ENCODE data around the gene PIGT. TPM values are rescaled to one million over a fixed set of nuclear protein-coding genes. Genes with fewer than 3 reads are reported as not detected.

PIGT gene
- polyA plus RNA-seq, 3 donors = 49.2 to 87.6 (median 59.7) TPM

DNA sequence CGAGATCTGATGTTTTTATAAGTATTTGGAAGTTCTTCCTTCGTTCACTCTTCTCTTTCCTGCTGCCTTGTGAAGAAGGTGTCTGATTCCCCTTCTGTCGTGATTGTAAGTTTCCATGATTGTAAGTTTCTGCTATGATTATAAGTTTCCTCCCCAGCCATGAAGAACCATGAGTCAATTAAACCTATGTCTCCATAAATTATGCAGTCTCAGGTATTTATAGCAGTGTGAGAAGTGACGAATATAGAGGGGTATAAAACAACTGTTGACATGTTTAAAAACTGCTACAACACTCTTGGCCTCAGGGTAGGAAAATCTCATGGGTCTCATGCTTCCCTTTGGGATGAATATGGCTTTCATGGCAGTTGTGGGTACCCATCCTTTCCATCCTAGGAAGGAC lies 47.8 kb downstream of the PIGT start:
- Histone ChIP-seq H4K20me1 (ENCODE audit: insufficient read depth, low read length) (no peaks in the 10 kb centered on the region), H3K36me3 (replicated peaks in 1 of 2; ENCODE audit: control insufficient read depth in 1 of 2, insufficient read depth in 2 of 2, low read length in 2 of 2) (no peaks in the 10 kb centered on the region), H3K27ac (ENCODE audit: low read depth in 1 of 2, low read length in 2 of 2) (no peak overlapping the region), H3K27me3 (ENCODE audit: control insufficient read depth in 2 of 2, insufficient read depth in 2 of 2, low read length in 2 of 2) (peaks cover 3 to 12% of the 10 kb centered on the region in 2 donors), H3K79me2 (ENCODE audit: insufficient read depth, low read length) (no peaks in the 10 kb centered on the region), H3K4me1 (ENCODE audit: control insufficient read depth in 1 of 2, insufficient read depth in 2 of 2, low read length in 2 of 2) (peaks cover 0 to 4% of the 10 kb centered on the region in 2 donors), H3K9me3 (replicated peaks in 1 of 2; ENCODE audit: control insufficient read depth in 1 of 2, insufficient read depth in 1 of 2, low read length in 2 of 2) (no peaks in the 10 kb centered on the region), H3K4me2 (replicated peaks; ENCODE audit: extremely low read depth, low read length, poor library complexity, severe bottlenecking) (no peak overlapping the region), H2AFZ (ENCODE audit: insufficient read depth, low read depth, low read length, poor library complexity, severe bottlenecking) (no peak overlapping the region), H3K4me3 (replicated peaks in 1 of 3; ENCODE audit: low read depth in 2 of 3, low read length in 3 of 3) (no peak overlapping the region), H3K9ac (ENCODE audit: insufficient read depth, low read length, poor library complexity, severe bottlenecking) (no peak overlapping the region)
- no peak for DNase-seq
- Mint-ChIP-seq H3K9me3 (peaks cover 0 to 4% (median 0%) of the 10 kb centered on the region in 7 donors), H3K27ac (no peak overlapping the region), H3K4me3 (no peak overlapping the region), H3K36me3 (peaks cover 0 to 4% of the 10 kb centered on the region in 2 donors), H3K4me1 (peaks cover 6% of the 10 kb centered on the region), H3K27me3 (ENCODE audit: low read depth in 3 of 3) (peaks cover 7 to 13% (median 10%) of the 10 kb centered on the region in 3 donors)
- TF ChIP-seq, protein P1, sequence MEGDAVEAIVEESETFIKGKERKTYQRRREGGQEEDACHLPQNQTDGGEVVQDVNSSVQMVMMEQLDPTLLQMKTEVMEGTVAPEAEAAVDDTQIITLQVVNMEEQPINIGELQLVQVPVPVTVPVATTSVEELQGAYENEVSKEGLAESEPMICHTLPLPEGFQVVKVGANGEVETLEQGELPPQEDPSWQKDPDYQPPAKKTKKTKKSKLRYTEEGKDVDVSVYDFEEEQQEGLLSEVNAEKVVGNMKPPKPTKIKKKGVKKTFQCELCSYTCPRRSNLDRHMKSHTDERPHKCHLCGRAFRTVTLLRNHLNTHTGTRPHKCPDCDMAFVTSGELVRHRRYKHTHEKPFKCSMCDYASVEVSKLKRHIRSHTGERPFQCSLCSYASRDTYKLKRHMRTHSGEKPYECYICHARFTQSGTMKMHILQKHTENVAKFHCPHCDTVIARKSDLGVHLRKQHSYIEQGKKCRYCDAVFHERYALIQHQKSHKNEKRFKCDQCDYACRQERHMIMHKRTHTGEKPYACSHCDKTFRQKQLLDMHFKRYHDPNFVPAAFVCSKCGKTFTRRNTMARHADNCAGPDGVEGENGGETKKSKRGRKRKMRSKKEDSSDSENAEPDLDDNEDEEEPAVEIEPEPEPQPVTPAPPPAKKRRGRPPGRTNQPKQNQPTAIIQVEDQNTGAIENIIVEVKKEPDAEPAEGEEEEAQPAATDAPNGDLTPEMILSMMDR (IDR thresholded peaks at IDR 0.05) = no peak
- intact Hi-C loops (cut with micrococcal nuclease) = no loop called here
- WGBS (ENCODE audit: insufficient coverage) = no CpG with 5 or more reads among the region's 4 CpGs

DNA sequence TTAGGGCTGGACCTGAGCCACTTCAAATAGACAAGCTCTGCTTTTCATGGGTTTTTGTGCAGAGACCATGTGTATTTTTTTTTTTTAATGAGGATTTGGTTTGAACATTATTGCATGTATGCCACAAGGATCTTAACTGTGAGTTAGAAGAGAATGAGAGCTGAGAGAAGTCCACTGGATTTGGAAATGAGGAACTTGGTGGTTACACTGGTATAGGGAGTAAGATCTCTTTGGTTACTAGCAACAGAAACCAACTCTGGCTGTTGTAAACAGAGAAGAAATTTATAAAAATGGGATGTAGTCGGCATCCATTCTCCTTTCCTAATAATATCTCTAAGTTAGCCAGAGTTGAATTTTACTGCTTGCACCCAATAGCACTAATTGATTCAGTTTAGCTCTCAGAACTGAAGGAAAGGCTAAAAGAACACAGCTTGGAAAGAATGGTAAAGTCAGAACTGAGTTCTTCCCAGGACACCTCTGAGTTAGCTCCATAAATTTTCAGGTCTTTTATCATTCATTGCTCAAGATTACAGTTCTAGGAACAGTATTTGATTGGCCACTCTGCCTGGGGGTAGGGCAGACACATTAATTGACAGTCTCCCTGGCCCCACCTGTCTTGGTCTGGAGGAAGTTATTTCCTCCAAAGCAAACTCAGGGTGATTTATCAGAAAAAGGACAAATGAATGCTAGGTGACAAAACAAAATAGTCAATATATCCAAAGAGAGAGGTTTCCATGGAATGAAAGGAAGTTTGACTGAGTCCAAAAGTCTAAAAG lies 49.7 kb downstream of the PIGT start:
- TF ChIP-seq, protein P1 (IDR thresholded peaks at IDR 0.05) = no peak
- Histone ChIP-seq H3K27ac (ENCODE audit: low read depth in 1 of 2, low read length in 2 of 2) (no peak overlapping the region), H3K9me3 (replicated peaks in 1 of 2; ENCODE audit: control insufficient read depth in 1 of 2, insufficient read depth in 1 of 2, low read length in 2 of 2) (peaks cover 0 to 8% of the 10 kb centered on the region in 2 donors), H3K4me1 (ENCODE audit: control insufficient read depth in 1 of 2, insufficient read depth in 2 of 2, low read length in 2 of 2) (peaks cover 13 to 15% of the 10 kb centered on the region in 2 donors), H3K4me3 (replicated peaks in 1 of 3; ENCODE audit: low read depth in 2 of 3, low read length in 3 of 3) (no peak overlapping the region), H3K9ac (ENCODE audit: insufficient read depth, low read length, poor library complexity, severe bottlenecking) (no peak overlapping the region), H3K79me2 (ENCODE audit: insufficient read depth, low read length) (no peaks in the 10 kb centered on the region), H3K27me3 (ENCODE audit: control insufficient read depth in 2 of 2, insufficient read depth in 2 of 2, low read length in 2 of 2) (peaks cover 15 to 32% of the 10 kb centered on the region in 2 donors), H4K20me1 (ENCODE audit: insufficient read depth, low read length) (no peaks in the 10 kb centered on the region), H2AFZ (ENCODE audit: insufficient read depth, low read depth, low read length, poor library complexity, severe bottlenecking) (no peak overlapping the region), H3K36me3 (replicated peaks in 1 of 2; ENCODE audit: control insufficient read depth in 1 of 2, insufficient read depth in 2 of 2, low read length in 2 of 2) (no peaks in the 10 kb centered on the region), H3K4me2 (replicated peaks; ENCODE audit: extremely low read depth, low read length, poor library complexity, severe bottlenecking) (no peak overlapping the region)
- peak overlapping the region in 1 of 2 donors; percentile 7 for H3K4me3 Mint-ChIP-seq
- no peak overlapping the region for H3K27ac Mint-ChIP-seq
- peaks cover 27 to 33% (median 30%) of the 10 kb centered on the region in 3 donors for H3K27me3 Mint-ChIP-seq (ENCODE audit: low read depth in 3 of 3)
- WGBS (ENCODE audit: insufficient coverage) = no CpG with 5 or more reads among the region's 1 CpG
- intact Hi-C loops (cut with micrococcal nuclease) = no loop called here
- DNase-seq = peak in 2 of 3 donors; percentile 9 to 36
- H3K36me3 Mint-ChIP-seq = peaks cover 0 to 7% of the 10 kb centered on the region in 2 donors
- peaks cover 16% of the 10 kb centered on the region for H3K4me1 Mint-ChIP-seq
- peaks cover 0 to 10% (median 0%) of the 10 kb centered on the region in 7 donors for H3K9me3 Mint-ChIP-seq
